IMR-90 (cell line): Measurements from ENCODE around the gene TPGS2. TPM values are rescaled to one million over a fixed set of nuclear protein-coding genes. Genes with fewer than 3 reads are reported as not detected.

ENCODE experiments used
- ATAC-seq: fragments of 200-7000 bp; cut with Tn5 transposase; 2 replicates; pipeline ENCODE4 v1.9.1; 2020; ENCODE audit warnings: low read depth, mild to moderate bottlenecking, moderate library complexity
- BruUV-seq: library from RNA; stranded (reverse); fragments of 400-500 nt; replicated peaks from 2 replicates; lab custom pipeline; 2021; lab: Mats Ljungman, UMichigan
- CTCF ChIA-PET: fragments of 300-600 bp; formaldehyde crosslinking; extraction: SDS; loops from one replicate; lab custom pipeline; 2021; ENCODE audit warnings: antibody characterized with exemption; lab: Yijun Ruan, JAX
- POLR2A ChIA-PET: fragments of 300-600 bp; sonication (Branson Sonifier 250); formaldehyde crosslinking; loops from one replicate; lab custom pipeline; 2022; ENCODE audit warnings: antibody characterized with exemption; ENCODE audit not compliant: unreplicated experiment; lab: Charles Lee
- DNase-seq: peaks from one replicate; pipeline ENCODE4 v3.0.0; 2013
- H2AFZ ChIP-seq: replicated peaks from 2 replicates; pipeline ENCODE3; 2013; ENCODE audit warnings: low read length, mild to moderate bottlenecking; ENCODE audit not compliant: poor library complexity
- H2AK5ac ChIP-seq: 2 replicates; pipeline ENCODE4 v1.6.1; 2013; ENCODE audit warnings: low read depth, low read length, inconsistent platforms
- H2AK9ac ChIP-seq: replicated peaks from 2 replicates; pipeline ENCODE3; 2013; ENCODE audit warnings: mild to moderate bottlenecking, low read depth, low read length, moderate library complexity; ENCODE audit not compliant: poor library complexity
- H2BK120ac ChIP-seq: 2 replicates; pipeline ENCODE4 v1.6.1; 2013; ENCODE audit warnings: low read depth, low read length, inconsistent platforms
- H2BK15ac ChIP-seq: 3 replicates; pipeline ENCODE4 v1.6.1; 2013; ENCODE audit warnings: low read depth, low read length, inconsistent platforms
- H2BK20ac ChIP-seq: 2 replicates; pipeline ENCODE4 v1.6.1; 2013; ENCODE audit warnings: low read depth, mild to moderate bottlenecking, inconsistent platforms, low read length, moderate library complexity
- H2BK5ac ChIP-seq: 2 replicates; pipeline ENCODE4 v1.6.1; 2013; ENCODE audit warnings: mild to moderate bottlenecking, low read depth, low read length, inconsistent platforms; ENCODE audit not compliant: poor library complexity, severe bottlenecking
- H3K14ac ChIP-seq: replicated peaks from 2 replicates; pipeline ENCODE4 v1.6.1; 2013; ENCODE audit warnings: low read depth, low read length, inconsistent platforms
- H3K18ac ChIP-seq: 2 replicates; pipeline ENCODE4 v1.6.1; 2013; ENCODE audit warnings: low read depth, low read length, control low read depth
- H3K23ac ChIP-seq: 2 replicates; pipeline ENCODE4 v1.6.1; 2013; ENCODE audit warnings: low read depth, low read length, inconsistent platforms
- H3K27ac ChIP-seq: 2 replicates; pipeline ENCODE4 v1.5.1; 2013; ENCODE audit warnings: mild to moderate bottlenecking, control low read depth, low read length; ENCODE audit not compliant: insufficient read depth
- H3K27me3 ChIP-seq: 2 replicates; pipeline ENCODE4 v1.6.1; 2013; ENCODE audit warnings: low read length; ENCODE audit not compliant: control insufficient read depth, insufficient read depth
- H3K36me3 ChIP-seq: 2 replicates; pipeline ENCODE4 v1.6.1; 2013; ENCODE audit warnings: low read length, mixed read lengths; ENCODE audit not compliant: control insufficient read depth, insufficient read depth
- H3K4ac ChIP-seq: 2 replicates; pipeline ENCODE4 v1.6.1; 2013; ENCODE audit warnings: low read depth, low read length, inconsistent platforms
- H3K4me1 ChIP-seq: 2 replicates; pipeline ENCODE4 v1.6.1; 2013; ENCODE audit warnings: low read length, mixed read lengths; ENCODE audit not compliant: control insufficient read depth, insufficient read depth
- H3K4me2 ChIP-seq: 2 replicates; pipeline ENCODE4 v1.6.1; 2013; ENCODE audit warnings: low read depth, mild to moderate bottlenecking, control low read depth, low read length, moderate library complexity
- H3K4me3 ChIP-seq: 2 replicates; pipeline ENCODE4 v1.5.1; 2013; ENCODE audit warnings: low read depth, mild to moderate bottlenecking, control low read depth, low read length, moderate library complexity; ENCODE audit not compliant: insufficient read depth
- H3K56ac ChIP-seq: 2 replicates; pipeline ENCODE4 v1.6.1; 2013; ENCODE audit warnings: low read length, inconsistent platforms; ENCODE audit not compliant: insufficient read depth; ENCODE audit errors: extremely low read depth
- H3K79me1 ChIP-seq, 2 experiments: 2 replicates each; pipeline ENCODE4 v1.6.1; 2013; ENCODE audit warnings: low read length in 2 of 2, inconsistent platforms in 1 of 2, low read depth in 1 of 2
- H3K9ac ChIP-seq: 2 replicates; pipeline ENCODE4 v1.6.1; 2013; ENCODE audit warnings: low read depth, low read length, control low read depth
- H3K9me1 ChIP-seq: 2 replicates; pipeline ENCODE4 v1.6.1; 2013; ENCODE audit warnings: low read length, inconsistent platforms; ENCODE audit not compliant: insufficient read depth
- H3K9me3 ChIP-seq: 2 replicates; pipeline ENCODE4 v1.6.1; 2013; ENCODE audit warnings: low read length; ENCODE audit not compliant: control insufficient read depth, insufficient read depth
- H4K20me1 ChIP-seq: 2 replicates; pipeline ENCODE4 v1.6.1; 2013; ENCODE audit warnings: low read length, inconsistent platforms; ENCODE audit not compliant: insufficient read depth
- H4K5ac ChIP-seq: 2 replicates; pipeline ENCODE4 v1.6.1; 2013; ENCODE audit warnings: mild to moderate bottlenecking, low read depth, low read length, control low read depth
- H4K8ac ChIP-seq, 2 experiments: 2 replicates each; pipeline ENCODE4 v1.6.1; 2013; ENCODE audit warnings: low read depth in 2 of 2, low read length in 2 of 2, control low read depth in 1 of 2, inconsistent platforms in 1 of 2
- H4K91ac ChIP-seq: 2 replicates; pipeline ENCODE4 v1.6.1; 2013; ENCODE audit warnings: low read depth, low read length, inconsistent platforms; ENCODE audit not compliant: insufficient read depth
- MAFK ChIP-seq: IDR thresholded peaks from 2 replicates; pipeline ENCODE4 v1.6.1; 2012; ENCODE audit warnings: low read depth, low read length, improper control_type of control experiment
- MAZ ChIP-seq: IDR thresholded peaks from 2 replicates; pipeline ENCODE4 v1.6.1; 2012; ENCODE audit warnings: low read depth, mild to moderate bottlenecking, low read length, improper control_type of control experiment, moderate library complexity, borderline replicate concordance
- RCOR1 ChIP-seq: IDR thresholded peaks from 2 replicates; pipeline ENCODE4 v1.6.1; 2012; ENCODE audit warnings: mild to moderate bottlenecking, low read length, improper control_type of control experiment; ENCODE audit not compliant: insufficient replicate concordance
- WGBS, 2 experiments: methylation state at CpG; one replicate each; pipeline versions ENCODE4 v1.1.5 to v1.1.7; 2013; ENCODE audit warnings: missing lambda C conversion rate in 2 of 2; ENCODE audit not compliant: insufficient read length in 1 of 2; ENCODE audit errors: extremely low coverage in 2 of 2; 5-methylcytosine and 5-hydroxymethylcytosine counted together
- dilution Hi-C: fragments of 300-500 bp; cut with HindIII; formaldehyde crosslinking; loops from one replicate; pipeline ENCODE4 v1.14.3; 2018; ENCODE audit warnings: low sequenced_read_pairs; ENCODE audit not compliant: unreplicated experiment
- in situ Hi-C: fragments of 300-500 bp; cut with MboI; formaldehyde crosslinking; loops from 3 replicates; pipeline ENCODE4 v1.14.3; 2019; ENCODE audit warnings: low sequenced_read_pairs, inconsistent platforms, mixed read lengths
- intact Hi-C: fragments of 100-400 bp; cut with micrococcal nuclease; formaldehyde crosslinking; loops from 2 replicates; pipeline ENCODE4 v1.10.0; 2022
- polyA plus RNA-seq, 3 experiments: library from polyadenylated mRNA; depleted of rRNA; stranded (reverse); fragments of >200 nt; gene quantifications; 2 replicates each; pipeline ENCODE4 v1.2.3, GENCODE V29; 2012; ENCODE audit warnings: low replicate concordance in 1 of 3
- total RNA-seq: library from RNA; depleted of rRNA; stranded (reverse); fragments of >200 nt; gene quantifications from 2 replicates; pipeline ENCODE4 v1.2.3, GENCODE V29; 2012

Gene TPGS2
- total and polyA plus RNA-seq, 2 of the 4 experiments (the other 2 are of a cell fraction), result 201 to 294 TPM

DNA sequence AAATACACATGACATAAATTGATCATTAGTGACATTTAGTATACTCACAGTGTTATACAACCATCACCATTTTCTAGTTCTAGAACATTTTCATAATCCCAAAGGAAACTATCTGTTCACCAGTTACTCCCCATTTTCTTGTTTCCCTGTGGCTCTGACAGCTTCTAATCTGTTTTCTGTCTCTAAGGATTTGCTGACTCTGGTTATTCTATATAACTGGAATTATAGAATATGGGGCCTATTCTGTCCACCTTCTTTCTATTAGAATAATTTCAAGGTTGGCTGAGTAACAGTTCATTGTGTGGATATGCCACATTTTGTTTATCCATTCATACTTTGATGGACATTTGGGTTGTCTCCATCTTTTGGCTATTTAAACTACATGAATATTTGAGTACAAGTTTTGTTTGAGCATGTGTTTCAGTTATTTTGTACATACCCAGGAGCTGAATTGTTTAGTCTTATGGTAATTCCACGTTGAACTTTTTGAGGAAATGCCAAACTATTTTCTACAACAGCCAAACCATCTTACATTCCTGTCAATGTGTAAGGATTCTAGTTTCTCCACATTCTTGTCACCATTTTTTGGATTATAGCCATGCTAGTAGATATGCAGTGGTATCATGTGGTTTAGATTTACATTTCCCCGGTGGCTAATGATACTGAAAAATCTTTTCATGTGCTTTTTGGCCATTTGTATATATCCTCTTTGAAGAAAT lies 20.6 kb upstream of the TPGS2 start:
- no peak overlapping the region for H4K8ac ChIP-seq
- no peaks in the 10 kb centered on the region for H4K20me1 ChIP-seq
- H2BK20ac ChIP-seq, result no peak overlapping the region
- dilution Hi-C loops, result no loop called here
- no peak overlapping the region for H3K4me2 ChIP-seq
- no peak overlapping the region for H2BK5ac ChIP-seq
- H4K5ac ChIP-seq, result no peak overlapping the region
- no peak overlapping the region for H3K56ac ChIP-seq
- no peak overlapping the region for H3K23ac ChIP-seq
- intact Hi-C loops, result no loop called here
- DNase-seq, result peak; percentile 75
- H2BK120ac ChIP-seq, result no peak overlapping the region
- H3K14ac ChIP-seq, result no peak overlapping the region
- 0 out of 2 replicates have a peak, but pooled peaks cover 2% of the 10 kb centered on the region for H3K36me3 ChIP-seq
- ChIA-PET CTCF (interaction anchor here (1.3 kb wide), 1 partner anchor 93 kb away, joined by 3 read pairs; no protein-coding TSS in a partner anchor), POLR2A (no interaction called here)
- H3K79me1 ChIP-seq, result peaks cover 0 to 4% of the 10 kb centered on the region in 2 experiments; a peak in 2 of 4 replicates
- H3K9ac ChIP-seq, result no peak overlapping the region
- H3K4ac ChIP-seq, result no peak overlapping the region
- ATAC-seq, result peak; percentile 53
- in situ Hi-C loops, result no loop called here
- H3K4me1 ChIP-seq, result no peaks in the 10 kb centered on the region; the same call in 1 of the 2 replicates
- BruUV-seq, result no TSS peak
- no peak overlapping the region for H3K27ac ChIP-seq
- H2BK15ac ChIP-seq, result no peak overlapping the region
- no peak overlapping the region for H2AK9ac ChIP-seq
- H3K9me1 ChIP-seq, result no peaks in the 10 kb centered on the region
- H2AK5ac ChIP-seq, result no peak overlapping the region
- H3K18ac ChIP-seq, result no peak overlapping the region
- H4K91ac ChIP-seq, result no peak overlapping the region
- no peak overlapping the region for H3K4me3 ChIP-seq
- H3K9me3 ChIP-seq, result no peaks in the 10 kb centered on the region
- no peak overlapping the region for H2AFZ ChIP-seq
- TF ChIP-seq RCOR1 (no peak), MAZ (no peak), MAFK (peak; percentile 71)
- WGBS, 2 experiments, result no CpG with 5 or more reads among the region's 2 CpGs
- no peaks in the 10 kb centered on the region for H3K27me3 ChIP-seq
